ENCODE data around the gene ERBB4.

ERBB4 gene

DNA sequence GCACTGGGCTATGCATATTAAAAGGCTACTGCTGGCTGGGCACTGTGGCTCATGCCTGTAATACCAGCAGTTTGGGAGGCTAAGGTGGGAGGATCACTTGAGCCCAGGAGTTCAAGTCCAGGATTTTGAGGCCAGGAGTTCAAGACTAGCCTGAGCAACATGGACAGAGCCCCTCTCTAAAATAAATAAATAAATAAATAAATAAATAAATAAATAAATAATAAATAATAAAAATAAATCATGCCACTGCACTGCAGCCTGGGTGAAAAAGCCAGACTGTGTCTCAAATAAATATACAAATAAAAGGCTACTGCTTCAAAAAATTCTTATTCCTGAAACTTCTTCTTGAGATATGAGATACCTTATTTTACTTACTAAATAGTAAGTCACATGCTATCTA, 439.6 kb downstream of the ERBB4 start:
- in situ Hi-C loops (cut with MboI; ENCODE audit: low sequenced_read_pairs): no loop called here

DNA sequence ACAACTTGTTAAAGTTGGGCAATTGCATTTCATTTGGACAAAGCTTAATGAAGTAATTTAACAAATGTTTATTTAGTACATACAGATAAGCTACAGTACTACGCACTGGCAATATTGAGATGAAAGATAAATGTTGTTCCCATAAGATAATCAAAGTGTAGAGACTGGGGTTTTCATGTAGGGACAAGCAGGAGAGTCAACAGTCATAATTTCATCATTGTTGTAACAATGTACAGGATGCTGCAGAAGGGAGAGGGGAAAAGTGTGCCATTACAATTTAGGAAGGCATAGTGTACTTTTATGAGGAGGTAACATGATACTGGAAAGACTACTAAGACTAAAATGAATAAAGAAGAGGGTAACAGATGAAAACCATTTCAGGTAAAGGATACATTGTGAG, 441.6 kb downstream of the ERBB4 start:
- in situ Hi-C loops (cut with MboI; ENCODE audit: low sequenced_read_pairs): no loop called here

DNA sequence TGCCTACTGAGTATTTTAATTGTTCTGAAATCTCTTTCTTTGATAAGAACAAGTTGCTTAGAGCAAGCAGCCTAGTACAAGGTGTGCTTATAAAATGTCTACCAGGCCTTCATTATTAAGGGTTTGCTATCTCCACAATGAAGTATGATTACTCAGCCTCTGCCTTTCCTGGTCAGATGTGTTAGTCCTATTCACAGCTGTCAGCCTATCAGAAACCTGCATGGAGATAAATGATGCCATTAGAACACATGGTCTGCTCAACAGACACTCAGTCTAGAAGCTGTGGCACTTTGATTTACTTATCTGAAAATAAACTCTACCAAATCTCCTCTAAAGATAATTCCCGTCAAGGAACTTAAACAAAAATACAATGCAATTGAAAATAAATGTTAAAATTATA, 448.7 kb downstream of the ERBB4 start:
- in situ Hi-C loops (cut with MboI; ENCODE audit: low sequenced_read_pairs): no loop called here

DNA sequence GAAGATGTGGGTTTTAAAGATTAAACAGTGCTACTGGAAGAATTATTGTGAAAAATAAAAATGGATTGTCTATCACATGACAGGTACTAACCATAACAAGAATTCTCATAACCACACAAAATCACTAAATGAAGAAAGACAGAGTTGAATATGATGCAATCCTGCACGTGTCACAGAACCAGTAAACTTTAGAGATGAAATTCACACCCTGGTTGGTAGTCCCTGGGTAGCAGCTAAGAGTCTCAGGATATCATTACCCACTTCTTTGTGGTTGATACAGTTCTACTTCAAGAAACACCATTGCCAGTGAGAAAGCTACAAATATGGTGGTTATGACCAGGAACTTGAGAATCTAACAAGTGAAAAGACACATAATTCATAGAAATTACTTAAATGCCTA, 450.2 kb downstream of the ERBB4 start:
- in situ Hi-C loops (cut with MboI; ENCODE audit: low sequenced_read_pairs): no loop called here

DNA sequence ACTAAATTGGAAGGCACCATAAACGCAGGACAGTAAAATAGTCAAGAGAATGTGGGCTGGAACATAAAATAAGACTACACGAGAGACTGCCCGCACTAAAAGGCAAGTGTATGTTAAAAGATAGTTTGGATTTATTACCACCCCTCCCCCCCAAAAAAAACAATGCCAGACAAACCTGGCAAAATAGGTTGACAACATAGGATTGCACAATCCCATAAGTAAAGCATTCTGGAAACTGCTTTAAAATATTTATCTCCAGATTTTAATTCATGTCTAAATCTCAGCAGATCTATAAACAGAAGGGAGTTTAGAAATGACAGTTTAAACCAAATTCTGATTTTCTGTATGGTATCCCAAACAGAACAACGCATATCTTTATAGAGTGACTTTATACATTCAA, 455.1 kb downstream of the ERBB4 start:
- in situ Hi-C loops (cut with MboI; ENCODE audit: low sequenced_read_pairs): no loop called here

DNA sequence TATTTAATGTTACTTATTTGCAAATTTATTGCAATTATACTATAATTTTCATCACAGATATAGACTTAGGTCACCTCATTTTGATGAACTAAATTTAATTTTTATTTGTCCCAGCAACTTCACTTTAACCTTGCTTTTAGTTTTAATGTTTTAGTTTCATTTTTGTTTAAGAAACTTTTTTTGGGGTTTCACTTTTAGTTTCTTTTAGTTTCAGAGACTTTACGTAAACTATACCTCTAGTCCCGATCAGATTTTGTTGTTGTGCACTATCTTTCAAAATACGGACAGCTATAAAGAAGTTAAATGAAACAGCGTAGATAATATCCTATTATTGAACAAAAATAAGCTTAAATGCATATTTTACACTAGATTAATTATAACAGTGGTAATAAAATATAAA, 460.5 kb downstream of the ERBB4 start:
- in situ Hi-C loops (cut with MboI; ENCODE audit: low sequenced_read_pairs): no loop called here

DNA sequence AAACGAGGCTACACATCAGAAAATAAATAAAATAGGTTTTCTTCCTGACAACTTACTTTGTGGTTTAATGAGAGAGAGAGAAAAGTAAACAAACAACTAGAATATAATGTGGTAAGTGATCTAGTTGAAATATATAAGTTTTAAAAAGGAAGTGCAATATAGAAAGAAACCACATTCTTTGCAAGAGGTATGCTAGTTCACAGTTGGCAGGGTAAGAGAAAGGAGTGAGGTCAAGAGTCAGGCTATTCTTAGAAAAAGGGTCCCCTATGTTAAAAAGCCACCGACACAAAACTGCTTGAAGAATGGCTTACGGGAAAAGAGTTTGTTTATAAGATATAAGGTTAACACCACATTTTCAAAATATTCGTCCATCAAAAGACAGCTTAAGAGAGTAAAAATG, 462.1 kb downstream of the ERBB4 start:
- in situ Hi-C loops (cut with MboI; ENCODE audit: low sequenced_read_pairs): no loop called here

DNA sequence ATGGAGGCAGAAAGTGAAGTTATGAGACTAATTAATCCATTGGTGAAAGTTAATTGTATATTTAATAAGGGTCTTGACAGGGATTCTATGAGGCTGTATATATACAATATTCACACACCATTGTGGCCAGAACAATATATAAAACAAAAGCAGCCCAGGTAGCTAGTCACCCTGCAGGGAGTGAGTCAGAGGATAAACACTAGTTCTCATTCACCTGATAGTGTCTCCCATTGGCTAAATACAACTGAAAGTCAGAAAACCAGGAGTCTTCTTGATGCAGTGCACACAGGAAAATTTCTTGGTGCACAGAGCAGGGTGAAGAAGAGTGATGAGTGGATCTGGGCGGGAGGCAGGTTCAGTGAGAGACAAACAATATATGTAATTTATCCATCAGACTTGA, 465.2 kb downstream of the ERBB4 start:
- in situ Hi-C loops (cut with MboI; ENCODE audit: low sequenced_read_pairs): no loop called here

DNA sequence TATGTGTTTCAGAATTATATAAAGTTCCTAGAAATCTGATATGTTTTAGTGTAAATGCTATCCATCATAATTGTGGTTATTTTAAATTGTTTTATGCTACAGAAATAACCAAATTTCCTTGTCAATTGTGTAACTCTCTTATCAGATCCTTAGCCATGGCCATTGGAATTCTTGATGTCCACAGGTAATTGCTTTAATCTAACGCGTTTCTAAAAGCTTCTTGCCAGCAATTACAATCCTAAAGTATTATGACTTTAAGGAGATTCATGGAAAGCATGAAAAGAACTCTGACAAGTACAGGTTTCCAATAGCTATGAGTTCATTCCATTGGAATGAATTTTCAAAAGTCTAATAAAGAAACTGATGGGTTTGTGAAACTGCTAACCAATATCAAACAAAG, 472.1 kb downstream of the ERBB4 start:
- in situ Hi-C loops (cut with MboI; ENCODE audit: low sequenced_read_pairs): no loop called here

DNA sequence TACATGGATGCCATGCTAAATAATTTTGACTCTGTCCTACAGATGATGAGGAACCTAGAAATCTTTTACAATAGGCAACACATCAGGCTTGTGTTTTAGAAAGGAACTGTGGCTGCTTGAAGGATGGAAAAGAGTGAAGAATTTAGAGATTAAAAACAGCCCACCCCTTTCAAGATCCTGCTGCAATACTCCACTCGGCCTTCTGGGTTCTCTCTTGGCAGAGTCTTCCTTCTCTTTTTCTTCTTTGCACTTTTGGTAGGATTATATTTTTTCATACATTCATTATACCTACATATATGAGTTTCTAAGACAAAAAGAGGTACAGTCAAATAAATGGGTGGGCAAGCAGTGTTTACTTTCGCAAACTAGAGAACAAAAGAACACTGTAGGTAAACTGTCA, 474.3 kb downstream of the ERBB4 start:
- in situ Hi-C loops (cut with MboI; ENCODE audit: low sequenced_read_pairs): no loop called here

DNA sequence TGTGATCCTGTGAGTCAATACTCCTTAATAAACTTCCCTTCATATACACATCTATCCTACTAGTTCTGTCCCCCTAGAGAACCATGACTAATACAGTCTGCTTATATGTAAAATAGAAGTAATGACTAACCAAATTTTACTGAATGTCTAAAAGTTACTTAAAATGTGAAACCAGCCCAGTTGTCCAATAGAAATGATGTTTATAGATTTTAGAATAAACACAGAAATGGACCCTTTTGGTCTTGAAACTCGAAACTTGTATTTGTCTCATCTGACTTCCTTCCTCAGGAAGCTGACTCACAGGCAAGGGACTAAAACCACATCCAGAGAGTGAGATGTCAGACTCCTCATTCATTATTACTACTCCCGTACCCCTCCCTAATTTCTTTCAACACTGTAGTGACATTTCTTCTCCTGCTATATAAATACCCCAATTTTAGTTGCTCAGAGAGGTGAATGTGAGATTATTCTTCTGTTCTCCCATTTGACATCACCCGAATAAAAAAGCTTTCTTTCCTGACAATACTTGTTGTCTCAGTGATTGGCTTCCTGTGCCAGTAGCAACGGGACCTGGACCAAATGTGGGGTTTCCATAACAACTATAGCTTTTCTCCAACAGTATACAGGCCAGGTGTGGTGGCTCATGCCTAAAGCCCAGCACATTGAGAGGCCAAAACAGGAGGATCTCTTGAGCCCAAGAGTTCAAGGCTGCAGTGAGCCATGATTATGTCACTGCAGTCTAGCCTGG, 486.0 kb downstream of the ERBB4 start:
- in situ Hi-C loops (cut with MboI; ENCODE audit: low sequenced_read_pairs): no loop called here

DNA sequence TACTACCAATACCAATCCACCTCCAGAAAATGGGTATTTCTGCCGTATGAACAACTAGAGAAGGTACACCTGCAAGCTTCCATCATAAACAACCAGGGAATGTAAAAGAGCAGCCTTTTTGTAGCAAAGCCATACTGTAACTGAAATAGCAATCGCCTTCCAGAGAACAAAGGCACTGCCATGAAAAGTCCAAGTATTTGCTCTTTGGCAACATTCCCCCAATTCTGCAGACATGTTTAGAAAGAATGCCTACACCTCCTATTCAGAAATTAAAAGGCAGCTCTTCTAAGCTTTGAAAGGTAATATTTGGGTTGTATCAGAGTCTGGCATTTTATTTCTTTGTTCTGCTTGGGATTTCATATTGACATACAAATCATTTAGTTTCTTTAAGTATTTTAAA, 487.7 kb downstream of the ERBB4 start:
- in situ Hi-C loops (cut with MboI; ENCODE audit: low sequenced_read_pairs): no loop called here

DNA sequence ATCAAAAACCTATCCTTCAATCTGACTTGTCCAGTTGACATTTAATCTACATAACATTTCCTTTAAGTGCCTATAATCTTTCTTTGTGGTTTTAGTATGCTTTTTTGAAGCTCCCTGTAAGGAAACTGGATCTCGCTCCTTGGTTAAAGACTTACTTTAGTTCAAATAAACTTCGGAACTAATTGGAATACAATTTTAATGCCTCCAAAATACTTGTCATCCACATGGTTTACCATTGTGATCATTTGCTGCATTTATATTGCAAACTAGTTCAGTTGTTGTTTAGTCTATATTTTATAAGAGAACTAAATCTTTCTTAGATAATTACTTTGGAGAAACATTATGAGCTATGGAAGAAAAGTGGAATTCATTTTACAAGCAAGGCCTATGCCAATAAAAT, 496.0 kb downstream of the ERBB4 start:
- in situ Hi-C loops (cut with MboI; ENCODE audit: low sequenced_read_pairs): no loop called here

DNA sequence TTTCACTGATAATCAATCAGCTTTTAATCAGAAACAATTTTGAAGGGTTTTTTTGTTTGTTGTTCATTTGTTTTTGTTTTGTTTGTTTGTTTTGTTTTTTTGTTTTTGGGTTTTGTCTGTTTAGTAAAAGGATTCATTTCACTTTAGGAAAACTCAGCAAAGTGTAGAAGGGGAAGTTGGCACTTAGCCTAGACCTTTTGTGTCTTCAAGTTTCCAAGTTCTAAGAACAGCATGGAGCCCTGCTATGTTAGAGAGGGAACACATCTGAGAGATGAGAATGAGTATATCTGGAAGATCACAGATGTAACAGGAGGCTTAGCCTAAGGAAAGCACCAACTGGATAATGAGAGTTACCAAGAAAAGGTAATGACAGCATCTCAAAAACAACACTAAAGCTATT, 501.5 kb downstream of the ERBB4 start:
- in situ Hi-C loops (cut with MboI; ENCODE audit: low sequenced_read_pairs): no loop called here

DNA sequence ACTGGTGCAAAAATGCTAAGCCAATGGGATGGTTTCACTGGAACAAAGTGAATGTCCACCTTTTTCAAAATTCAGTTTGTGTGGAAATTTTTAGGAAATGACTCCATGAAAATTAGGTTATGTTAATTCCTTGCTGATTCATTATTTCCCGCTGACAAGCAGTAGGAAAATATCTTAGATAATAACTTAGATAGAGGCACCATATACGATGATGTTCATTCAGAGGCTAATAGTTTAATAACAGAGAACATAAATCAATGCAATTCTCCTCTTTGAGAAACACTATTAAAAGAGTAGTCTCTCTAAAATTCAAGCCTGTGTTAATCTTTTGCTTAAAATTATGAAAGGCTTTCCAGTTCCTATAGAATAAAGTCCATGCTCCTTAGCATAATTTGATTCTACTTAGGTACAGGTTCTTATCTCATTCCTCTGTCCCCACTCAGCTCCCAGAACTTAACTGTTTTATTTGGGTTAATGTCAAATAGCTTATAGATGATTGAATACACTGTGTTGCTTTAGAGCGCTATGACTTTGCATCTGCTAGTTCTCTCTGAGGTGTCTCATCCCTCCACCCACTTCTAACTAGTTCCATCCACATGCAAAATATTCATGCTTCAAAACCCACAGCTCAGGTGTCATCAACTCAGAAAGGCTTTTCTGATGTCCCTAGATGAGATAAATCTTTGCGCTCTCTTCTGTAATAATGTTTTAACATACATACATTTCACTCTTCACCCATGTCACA, 503.6 kb downstream of the ERBB4 start:
- in situ Hi-C loops (cut with MboI; ENCODE audit: low sequenced_read_pairs): no loop called here

DNA sequence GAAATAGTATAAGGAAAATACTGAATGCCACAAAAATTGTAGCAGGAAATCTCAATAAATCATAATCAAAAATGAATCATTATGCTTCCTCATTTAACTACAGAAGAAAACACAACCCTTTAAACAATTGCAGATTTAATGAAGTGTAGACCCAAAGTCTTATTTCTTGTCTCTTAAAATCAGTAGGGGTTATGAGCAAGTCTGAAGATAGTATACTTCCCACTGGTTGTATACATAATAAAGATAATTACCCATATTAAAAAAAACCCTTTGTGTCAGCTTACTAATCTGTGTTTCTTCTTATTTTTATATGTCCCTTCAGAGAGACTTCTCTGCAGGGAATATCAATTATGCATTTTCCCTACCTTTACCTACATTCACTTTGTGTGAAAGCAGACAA, 504.7 kb downstream of the ERBB4 start:
- in situ Hi-C loops (cut with MboI; ENCODE audit: low sequenced_read_pairs): no loop called here

DNA sequence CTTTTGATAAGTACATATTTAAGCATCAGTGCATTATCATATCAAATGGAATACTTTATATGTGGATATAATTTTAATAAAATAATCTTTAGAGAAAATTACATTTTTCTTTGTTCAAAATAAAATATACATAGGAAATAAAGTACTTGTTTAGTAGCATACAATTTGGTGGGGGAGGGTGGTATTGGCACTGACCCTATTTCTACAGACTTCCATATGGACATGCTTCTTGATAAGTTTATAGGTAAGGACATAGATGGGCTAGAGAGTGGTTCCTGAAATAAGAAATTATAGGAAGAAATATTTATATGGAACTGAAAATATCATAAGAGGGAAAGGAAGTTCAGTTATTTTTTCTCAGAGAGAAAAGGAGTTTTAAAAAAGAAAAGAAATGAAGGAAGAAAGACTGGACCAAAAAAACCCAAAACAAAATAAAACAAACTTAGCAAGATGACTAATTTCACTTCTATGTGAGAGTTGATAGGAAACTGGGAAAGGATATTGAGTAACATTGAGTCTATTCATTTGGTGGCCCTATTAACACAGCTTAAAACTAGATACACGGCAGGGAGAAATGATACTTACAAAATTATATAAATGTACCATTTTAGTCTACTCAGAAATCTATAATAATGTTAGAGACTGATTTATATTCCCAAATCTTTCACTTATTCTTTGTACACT, 505.9 kb downstream of the ERBB4 start:
- in situ Hi-C loops (cut with MboI; ENCODE audit: low sequenced_read_pairs): no loop called here

DNA sequence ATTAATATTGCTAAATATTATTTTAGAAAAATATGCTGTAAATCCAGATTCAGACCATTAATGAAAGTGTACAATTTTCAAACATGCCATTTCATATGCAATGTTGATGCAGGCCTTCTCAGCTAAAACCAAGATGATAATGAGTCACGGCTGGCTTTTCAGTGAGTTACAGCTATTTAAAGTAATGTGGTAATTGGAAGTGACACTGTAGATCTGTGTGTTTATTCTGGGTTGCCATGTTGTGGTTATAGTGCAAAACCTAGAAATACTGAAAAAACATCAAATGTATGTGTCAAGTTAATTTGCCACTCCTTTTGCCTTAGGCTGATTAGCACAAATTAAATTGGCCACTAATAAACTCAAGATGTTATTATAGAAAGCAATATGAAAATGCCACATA, 506.6 kb downstream of the ERBB4 start:
- in situ Hi-C loops (cut with MboI; ENCODE audit: low sequenced_read_pairs): no loop called here

DNA sequence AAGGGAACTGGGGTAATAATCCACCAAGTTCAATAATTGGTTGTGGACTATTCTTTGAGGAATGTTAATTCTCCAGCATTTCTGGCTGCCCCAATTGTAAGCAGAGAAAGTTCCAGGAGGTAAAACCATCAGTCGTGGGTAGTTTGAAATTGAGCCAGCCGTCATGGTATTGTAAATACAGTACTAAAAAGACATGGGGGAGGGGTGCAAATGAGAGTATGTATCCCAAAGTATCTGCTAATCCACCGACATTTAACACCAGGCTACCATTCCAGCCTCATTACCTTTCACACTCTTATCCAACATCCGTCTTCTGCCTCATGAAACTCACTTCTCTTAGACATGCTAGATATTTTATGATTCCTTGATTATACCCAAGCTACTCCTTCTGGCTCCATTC, 507.9 kb downstream of the ERBB4 start:
- in situ Hi-C loops (cut with MboI; ENCODE audit: low sequenced_read_pairs): no loop called here

DNA sequence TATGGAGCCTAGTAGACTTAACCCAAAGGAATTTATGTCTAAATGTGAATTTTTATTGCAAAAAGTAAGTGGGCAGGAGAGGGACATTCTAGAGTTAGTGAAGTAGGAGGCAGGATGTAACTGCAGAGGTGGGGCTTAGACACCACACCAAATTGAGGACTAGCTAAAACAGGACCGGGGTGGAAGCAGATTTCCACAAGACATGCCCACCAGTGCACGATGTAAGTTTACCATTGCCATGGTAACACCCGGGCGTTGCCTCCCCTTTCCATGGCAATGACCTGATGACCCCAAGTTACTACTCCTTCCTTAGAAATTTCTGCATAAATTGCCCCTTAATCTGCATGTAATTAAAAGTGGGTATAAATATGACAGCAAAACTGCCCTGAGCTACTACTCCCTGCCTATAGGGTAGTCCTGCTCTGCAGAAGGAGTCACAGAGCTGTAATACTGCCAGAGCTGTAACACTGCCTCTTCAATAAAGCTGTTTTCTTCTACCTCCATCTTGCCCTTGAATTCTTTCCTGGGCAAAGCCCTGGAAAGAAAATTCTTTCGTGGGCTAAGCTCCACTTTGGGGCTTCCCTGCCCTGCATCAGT, 509.7 kb downstream of the ERBB4 start:
- in situ Hi-C loops (cut with MboI; ENCODE audit: low sequenced_read_pairs): no loop called here

DNA sequence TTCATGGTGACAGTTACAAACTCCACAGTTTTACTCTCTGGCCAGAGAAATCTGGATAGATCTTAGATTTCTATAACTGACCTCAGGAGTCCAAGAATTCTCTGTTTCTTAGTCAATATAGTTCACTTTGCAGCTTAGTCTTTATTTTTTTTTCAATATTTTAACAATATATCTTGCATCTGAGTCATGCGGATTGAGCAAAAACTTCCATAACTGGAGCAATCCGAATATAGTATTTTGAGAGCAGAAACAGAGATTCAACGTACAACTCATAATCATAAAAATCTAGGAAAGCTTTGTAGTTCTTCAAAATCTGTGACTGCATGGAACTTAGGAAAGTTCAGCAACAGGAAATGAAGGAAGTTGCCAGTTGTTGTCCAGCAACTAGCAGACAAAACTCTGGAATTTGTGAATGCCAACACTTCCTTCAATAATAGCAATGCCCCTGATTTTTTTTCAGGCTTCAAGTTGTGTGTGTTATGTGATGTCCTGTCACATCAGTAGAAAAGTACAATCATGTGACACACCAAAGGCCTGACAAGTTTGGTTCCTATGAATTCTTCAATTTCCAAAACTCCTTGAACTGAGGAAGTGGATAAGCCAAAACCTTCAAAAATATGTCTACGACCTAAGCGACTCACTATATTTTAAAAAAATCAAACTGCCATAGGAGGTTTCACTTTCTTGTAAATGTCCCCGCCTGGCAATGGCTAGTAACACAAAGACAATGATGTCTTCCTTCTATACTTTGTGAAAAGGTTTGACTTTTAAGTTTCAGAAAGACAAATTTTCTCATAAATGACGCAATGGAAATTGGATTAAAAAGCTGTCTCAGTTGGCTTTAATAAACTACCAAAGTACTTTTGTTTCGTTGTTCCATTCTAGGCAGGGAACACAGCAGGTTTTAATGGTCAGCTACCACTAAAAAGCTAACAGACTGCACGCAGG, 510.6 kb downstream of the ERBB4 start:
- in situ Hi-C loops (cut with MboI; ENCODE audit: low sequenced_read_pairs): no loop called here
